Measurements from ENCODE around the gene ZNF276. TPM values are rescaled to one million over a fixed set of nuclear protein-coding genes. Genes with fewer than 3 reads are reported as not detected.
A peak's percentile ranks its signal among the peaks of the same experiment; 100 is the strongest.

ZNF276 gene
- polyA plus RNA-seq, 4 donors: 19.3 to 37.1 (median 28.2) TPM

DNA sequence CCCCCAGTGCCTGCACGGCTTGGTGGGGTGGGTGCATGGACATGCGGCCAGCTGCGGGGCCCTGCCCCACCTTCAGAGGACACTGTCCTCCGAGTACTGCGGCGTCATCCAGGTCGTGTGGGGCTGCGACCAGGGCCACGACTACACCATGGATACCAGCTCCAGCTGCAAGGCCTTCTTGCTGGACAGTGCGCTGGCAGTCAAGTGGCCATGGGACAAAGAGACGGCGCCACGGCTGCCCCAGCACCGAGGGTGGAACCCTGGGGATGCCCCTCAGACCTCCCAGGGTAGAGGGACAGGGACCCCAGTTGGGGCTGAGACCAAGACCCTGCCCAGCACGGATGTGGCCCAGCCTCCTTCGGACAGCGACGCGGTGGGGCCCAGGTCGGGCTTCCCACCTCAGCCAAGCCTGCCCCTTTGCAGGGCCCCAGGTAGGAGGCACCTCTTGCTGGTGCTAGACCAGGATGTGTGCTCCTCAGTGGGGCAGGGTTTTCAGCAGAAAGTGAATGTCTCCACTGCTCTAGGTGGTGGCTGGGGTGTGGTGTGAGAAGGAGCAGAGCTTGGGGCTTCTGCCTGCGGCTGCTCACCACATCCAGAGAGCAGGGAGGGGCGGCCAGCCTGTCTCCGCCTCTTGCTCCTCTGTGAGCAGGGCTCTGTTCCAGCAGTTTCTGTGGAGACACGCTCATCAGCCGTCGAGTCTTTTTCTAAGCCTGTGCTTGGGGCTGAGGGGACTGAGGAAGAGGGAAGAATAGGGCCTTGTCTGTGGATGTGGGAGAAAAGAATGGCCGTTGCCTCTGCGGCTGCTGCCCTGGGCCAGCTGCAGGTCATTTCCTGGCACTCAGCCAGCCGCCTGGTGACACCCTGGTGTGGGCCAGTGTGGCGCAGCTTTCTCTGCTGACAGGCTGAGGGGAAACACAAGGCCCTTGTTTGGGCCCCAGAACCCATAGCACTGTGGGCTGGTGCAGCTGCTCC lies 2.2 kb downstream of the ZNF276 start:
- DNase-seq (peak in 1 of 2 donors; percentile 66), FAIRE-seq (no peak)
- no peaks in the 10 kb centered on the region for H3K27me3 ChIP-seq (ENCODE audit: control insufficient read depth in 3 of 3, insufficient read depth in 3 of 3, low read length in 3 of 3)
- peaks cover 13 to 63% (median 17%) of the 10 kb centered on the region in 3 donors for H3K36me3 ChIP-seq (ENCODE audit: control insufficient read depth in 3 of 3, insufficient read depth in 2 of 3, low read depth in 1 of 3, low read length in 3 of 3)
- peak overlapping the region in 2 of 3 donors; percentile 91 to 95 for H3K27ac ChIP-seq (ENCODE audit: low read depth in 1 of 3, low read length in 2 of 3)
- H3K4me3 ChIP-seq (ENCODE audit: low read depth in 1 of 3, low read length in 3 of 3): peak overlapping the region in 2 of 3 donors; percentile 66 to 87
- no peaks in the 10 kb centered on the region for H3K9me3 ChIP-seq (ENCODE audit: control insufficient read depth in 2 of 2, insufficient read depth in 1 of 2, low read depth in 1 of 2, low read length in 1 of 2)
- H3K4me1 ChIP-seq (ENCODE audit: control insufficient read depth in 3 of 3, insufficient read depth in 2 of 3, low read depth in 1 of 3, low read length in 2 of 3): peaks cover 8 to 36% (median 12%) of the 10 kb centered on the region in 3 donors
- 72 to 84% (median 73%) methylated on average over 29 to 30 of the region's 30 CpGs for WGBS, 3 donors

DNA sequence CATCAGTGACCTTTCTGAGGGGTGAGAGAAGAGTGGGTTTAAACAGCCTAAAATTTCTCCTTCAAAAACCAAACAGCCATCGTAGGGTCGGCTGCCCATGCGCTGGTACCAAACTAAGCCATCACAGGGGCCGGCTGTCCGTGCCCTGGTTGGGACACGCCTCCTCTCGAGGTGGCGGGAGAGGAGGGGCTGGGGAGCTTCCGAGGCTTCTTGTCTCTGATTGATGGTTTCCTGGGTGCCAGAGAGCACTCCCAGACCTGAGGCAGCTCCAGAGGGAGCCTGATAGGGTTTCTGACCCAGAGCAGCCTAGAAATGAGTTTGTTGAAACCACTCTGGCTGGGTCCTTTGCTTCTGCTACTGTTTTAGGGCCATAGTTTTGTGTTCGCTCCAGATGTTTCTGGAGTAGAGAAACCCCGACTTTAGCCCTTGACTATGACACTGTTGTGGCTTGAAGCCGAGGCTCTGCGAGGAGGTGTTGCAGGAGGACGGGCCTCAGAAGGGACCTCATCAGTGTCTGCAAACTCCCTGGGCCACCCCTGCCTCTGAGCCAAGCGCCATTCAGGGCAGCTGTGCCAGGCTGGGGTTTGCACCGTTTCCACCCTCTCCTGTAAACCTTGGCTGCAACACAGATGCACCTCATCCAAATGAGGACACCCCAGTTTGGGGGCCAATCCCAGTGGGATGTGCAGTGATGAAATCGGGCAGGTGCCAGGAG lies 6.2 kb downstream of the ZNF276 start:
- Histone ChIP-seq H3K27me3 (ENCODE audit: control insufficient read depth in 3 of 3, insufficient read depth in 3 of 3, low read length in 3 of 3) (no peaks in the 10 kb centered on the region), H3K9me3 (ENCODE audit: control insufficient read depth in 2 of 2, insufficient read depth in 1 of 2, low read depth in 1 of 2, low read length in 1 of 2) (no peaks in the 10 kb centered on the region), H3K36me3 (ENCODE audit: control insufficient read depth in 3 of 3, insufficient read depth in 2 of 3, low read depth in 1 of 3, low read length in 3 of 3) (peaks cover 19 to 99% (median 44%) of the 10 kb centered on the region in 3 donors), H3K4me1 (ENCODE audit: control insufficient read depth in 3 of 3, insufficient read depth in 2 of 3, low read depth in 1 of 3, low read length in 2 of 3) (peaks cover 8 to 16% (median 8%) of the 10 kb centered on the region in 3 donors), H3K27ac (ENCODE audit: low read depth in 1 of 3, low read length in 2 of 3) (no peak overlapping the region), H3K4me3 (ENCODE audit: low read depth in 1 of 3, low read length in 3 of 3) (no peak overlapping the region)
- no peak for DNase-seq
- no peak for FAIRE-seq
- 83 to 87% (median 84%) methylated on average over 17 of the region's 17 CpGs for WGBS, 3 donors

DNA sequence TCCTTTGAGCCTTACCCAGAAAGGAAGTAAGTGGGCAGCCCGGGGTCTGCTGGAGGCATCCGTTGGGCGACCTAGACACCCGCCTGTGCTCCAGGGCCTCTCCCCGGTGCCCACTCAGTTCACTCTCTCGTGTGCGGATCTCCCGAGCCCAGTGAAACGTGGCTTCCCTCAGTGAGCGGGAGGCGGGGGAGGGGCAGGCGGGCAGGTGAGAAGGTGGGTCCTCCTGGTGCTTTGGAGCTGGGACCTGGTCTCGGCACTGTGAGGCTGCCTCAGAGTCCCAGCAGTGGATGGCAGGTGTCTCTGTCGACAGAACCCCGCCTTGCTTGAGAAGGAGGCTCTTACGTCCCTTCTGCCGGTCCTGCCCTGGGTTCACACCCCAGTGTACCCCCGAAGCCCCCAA lies 8.0 kb downstream of the ZNF276 start:
- Histone ChIP-seq H3K4me3 (ENCODE audit: low read depth in 1 of 3, low read length in 3 of 3) (no peak overlapping the region), H3K4me1 (ENCODE audit: control insufficient read depth in 3 of 3, insufficient read depth in 2 of 3, low read depth in 1 of 3, low read length in 2 of 3) (no peaks in the 10 kb centered on the region), H3K36me3 (ENCODE audit: control insufficient read depth in 3 of 3, insufficient read depth in 2 of 3, low read depth in 1 of 3, low read length in 3 of 3) (peaks cover 21 to 99% (median 40%) of the 10 kb centered on the region in 3 donors), H3K27ac (ENCODE audit: low read depth in 1 of 3, low read length in 2 of 3) (no peak overlapping the region), H3K9me3 (ENCODE audit: control insufficient read depth in 2 of 2, insufficient read depth in 1 of 2, low read depth in 1 of 2, low read length in 1 of 2) (no peaks in the 10 kb centered on the region), H3K27me3 (ENCODE audit: control insufficient read depth in 3 of 3, insufficient read depth in 3 of 3, low read length in 3 of 3) (no peaks in the 10 kb centered on the region)
- FAIRE-seq (no peak), DNase-seq (no peak)
- 91 to 94% (median 93%) methylated on average over 17 to 18 of the region's 18 CpGs for WGBS, 3 donors

DNA sequence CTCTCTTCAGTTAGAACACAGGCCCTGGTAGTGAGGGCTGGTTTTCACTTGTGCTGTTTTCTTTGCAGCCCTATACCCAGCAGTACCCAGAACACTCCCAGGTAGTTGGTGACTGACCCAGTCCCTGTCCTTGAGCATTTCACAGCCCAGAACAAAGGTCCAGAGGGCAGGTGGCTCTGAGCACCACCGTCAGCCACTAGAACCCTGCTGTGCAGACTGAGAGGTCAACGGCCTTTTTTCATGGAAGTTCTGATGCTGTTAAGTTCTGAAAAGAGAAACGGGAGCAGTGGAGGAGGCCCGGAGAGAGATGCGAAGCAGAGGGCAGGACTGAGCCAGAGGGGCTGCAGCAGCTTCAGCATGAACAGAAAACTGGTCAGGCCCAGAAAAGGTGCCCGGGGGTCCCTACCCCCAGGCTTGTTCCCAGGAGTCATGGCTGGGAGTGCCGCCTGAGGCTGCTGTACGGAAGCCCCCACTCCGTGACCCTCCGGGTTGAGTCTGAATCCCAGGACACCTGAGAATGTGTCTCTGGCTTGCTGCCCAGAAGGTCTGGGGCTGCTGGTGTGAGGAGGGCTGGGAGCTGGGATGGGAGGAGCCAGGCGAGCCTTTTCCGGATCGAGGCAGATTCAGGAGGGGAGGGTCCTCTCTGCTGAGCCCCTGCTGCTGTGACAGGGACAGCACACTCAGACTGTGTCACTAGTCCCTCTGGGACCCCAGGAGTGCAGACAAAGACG lies 8.7 kb downstream of the ZNF276 start:
- no peak for FAIRE-seq
- H3K9me3 ChIP-seq (ENCODE audit: control insufficient read depth in 2 of 2, insufficient read depth in 1 of 2, low read depth in 1 of 2, low read length in 1 of 2): no peaks in the 10 kb centered on the region
- no peak for DNase-seq
- peaks cover 21 to 99% (median 43%) of the 10 kb centered on the region in 3 donors for H3K36me3 ChIP-seq (ENCODE audit: control insufficient read depth in 3 of 3, insufficient read depth in 2 of 3, low read depth in 1 of 3, low read length in 3 of 3)
- 76 to 90% (median 89%) methylated on average over 14 of the region's 14 CpGs for WGBS, 3 donors
- no peaks in the 10 kb centered on the region for H3K27me3 ChIP-seq (ENCODE audit: control insufficient read depth in 3 of 3, insufficient read depth in 3 of 3, low read length in 3 of 3)
- H3K4me3 ChIP-seq (ENCODE audit: low read depth in 1 of 3, low read length in 3 of 3): no peak overlapping the region
- H3K4me1 ChIP-seq (ENCODE audit: control insufficient read depth in 3 of 3, insufficient read depth in 2 of 3, low read depth in 1 of 3, low read length in 2 of 3): no peaks in the 10 kb centered on the region
- no peak overlapping the region for H3K27ac ChIP-seq (ENCODE audit: low read depth in 1 of 3, low read length in 2 of 3)

DNA sequence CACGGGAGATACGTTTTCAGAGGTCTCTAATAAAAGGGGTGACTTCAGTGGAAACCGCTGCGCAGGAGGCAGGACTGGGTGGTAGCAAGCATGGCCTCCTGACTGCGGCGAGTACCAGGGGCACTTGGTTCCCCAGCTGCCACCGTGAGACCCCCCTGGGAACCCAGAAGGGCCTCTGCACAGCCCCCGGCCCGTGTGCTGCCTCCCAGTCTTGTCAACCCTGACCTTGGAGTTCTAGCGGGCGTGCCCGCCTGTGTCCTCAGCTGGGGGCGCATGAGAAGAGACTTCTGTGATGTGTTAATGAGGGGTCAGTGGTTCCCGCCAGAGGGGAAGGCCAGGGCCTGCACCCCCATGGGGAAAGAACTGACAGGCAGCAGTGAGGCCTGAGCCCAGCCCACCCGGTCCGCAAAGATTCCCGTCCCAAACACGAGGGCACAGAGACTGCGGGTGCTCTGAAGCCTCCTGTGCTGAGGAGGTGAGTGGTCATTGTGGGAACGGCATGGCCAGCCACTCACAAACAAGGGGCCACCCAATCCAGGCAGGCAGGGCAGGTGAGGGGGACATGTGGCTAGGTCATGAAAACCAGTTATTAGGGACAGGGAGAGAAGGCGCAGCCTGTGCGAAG lies 9.4 kb downstream of the ZNF276 start:
- Histone ChIP-seq H3K36me3 (ENCODE audit: control insufficient read depth in 3 of 3, insufficient read depth in 2 of 3, low read depth in 1 of 3, low read length in 3 of 3) (peaks cover 21 to 99% (median 43%) of the 10 kb centered on the region in 3 donors), H3K9me3 (ENCODE audit: control insufficient read depth in 2 of 2, insufficient read depth in 1 of 2, low read depth in 1 of 2, low read length in 1 of 2) (no peaks in the 10 kb centered on the region), H3K27me3 (ENCODE audit: control insufficient read depth in 3 of 3, insufficient read depth in 3 of 3, low read length in 3 of 3) (no peaks in the 10 kb centered on the region), H3K4me1 (ENCODE audit: control insufficient read depth in 3 of 3, insufficient read depth in 2 of 3, low read depth in 1 of 3, low read length in 2 of 3) (no peaks in the 10 kb centered on the region), H3K27ac (ENCODE audit: low read depth in 1 of 3, low read length in 2 of 3) (no peak overlapping the region), H3K4me3 (ENCODE audit: low read depth in 1 of 3, low read length in 3 of 3) (no peak overlapping the region)
- DNase-seq: no peak
- WGBS, 3 donors: 84 to 90% (median 89%) methylated on average over 20 to 22 of the region's 22 CpGs
- FAIRE-seq: no peak

DNA sequence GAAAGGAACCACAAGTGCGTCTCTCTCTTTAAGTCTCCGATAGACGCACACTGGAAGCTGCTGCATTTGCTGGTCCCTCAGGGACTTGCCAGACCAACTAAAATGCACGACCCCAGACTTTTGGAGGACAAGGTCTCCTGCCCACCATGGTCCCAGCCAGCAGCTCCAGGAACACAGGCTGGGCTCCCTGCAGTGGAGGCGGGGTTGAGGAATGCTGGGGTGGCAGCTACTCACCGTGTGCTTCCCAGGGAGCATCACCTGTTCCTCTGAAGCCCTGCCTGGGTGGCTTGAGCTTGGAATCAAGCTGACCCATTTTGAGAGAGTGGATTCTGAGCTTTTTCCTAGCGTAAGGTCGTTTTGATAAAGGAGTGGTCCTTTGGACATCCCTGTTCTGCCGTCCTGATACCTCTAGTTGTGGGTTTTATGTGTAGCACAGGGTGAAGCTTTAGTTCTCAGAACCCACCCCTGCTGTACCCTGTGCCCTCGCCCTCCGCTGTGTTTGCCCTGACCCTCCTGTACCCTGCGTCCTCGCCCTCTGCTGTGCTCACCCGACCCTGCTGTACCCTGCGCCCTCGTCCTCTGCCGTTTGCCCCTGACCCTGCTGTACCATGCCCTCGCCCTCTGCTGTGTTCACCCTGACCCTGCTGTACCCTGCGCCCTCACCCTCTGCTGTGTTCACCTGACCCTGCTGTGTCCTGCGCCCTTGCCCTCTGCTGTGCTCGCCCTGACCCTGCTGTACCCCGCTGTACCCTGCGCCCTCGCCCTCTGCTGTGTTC lies 11.0 kb downstream of the ZNF276 start:
- FAIRE-seq (no peak), DNase-seq (no peak)
- no peaks in the 10 kb centered on the region for H3K9me3 ChIP-seq (ENCODE audit: control insufficient read depth in 2 of 2, insufficient read depth in 1 of 2, low read depth in 1 of 2, low read length in 1 of 2)
- H3K4me1 ChIP-seq (ENCODE audit: control insufficient read depth in 3 of 3, insufficient read depth in 2 of 3, low read depth in 1 of 3, low read length in 2 of 3): no peaks in the 10 kb centered on the region
- no peaks in the 10 kb centered on the region for H3K27me3 ChIP-seq (ENCODE audit: control insufficient read depth in 3 of 3, insufficient read depth in 3 of 3, low read length in 3 of 3)
- H3K36me3 ChIP-seq (ENCODE audit: control insufficient read depth in 3 of 3, insufficient read depth in 2 of 3, low read depth in 1 of 3, low read length in 3 of 3): peaks cover 20 to 100% (median 43%) of the 10 kb centered on the region in 3 donors
- H3K4me3 ChIP-seq (ENCODE audit: low read depth in 1 of 3, low read length in 3 of 3): no peak overlapping the region
- WGBS, 3 donors: 76 to 87% (median 82%) methylated on average over 19 to 24 of the region's 24 CpGs
- H3K27ac ChIP-seq (ENCODE audit: low read depth in 1 of 3, low read length in 2 of 3): no peak overlapping the region

DNA sequence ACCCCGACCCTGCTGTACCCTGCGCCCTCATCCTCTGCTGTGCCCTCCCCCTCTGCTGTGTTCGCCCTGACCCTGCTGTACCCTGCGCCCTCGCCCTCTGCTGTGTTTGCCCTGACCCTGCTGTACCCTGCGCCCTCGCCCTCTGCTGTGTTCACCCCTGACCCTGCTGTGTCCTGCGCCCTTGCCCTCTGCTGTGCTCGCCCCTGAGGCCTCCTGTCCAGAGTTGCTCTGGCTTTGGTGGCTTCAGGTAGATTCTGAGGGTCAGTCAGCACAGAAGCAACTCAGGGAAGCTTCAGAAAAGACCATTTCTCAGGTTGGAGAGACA lies 11.5 kb downstream of the ZNF276 start:
- Histone ChIP-seq H3K27me3 (ENCODE audit: control insufficient read depth in 3 of 3, insufficient read depth in 3 of 3, low read length in 3 of 3) (no peaks in the 10 kb centered on the region), H3K9me3 (ENCODE audit: control insufficient read depth in 2 of 2, insufficient read depth in 1 of 2, low read depth in 1 of 2, low read length in 1 of 2) (no peaks in the 10 kb centered on the region), H3K36me3 (ENCODE audit: control insufficient read depth in 3 of 3, insufficient read depth in 2 of 3, low read depth in 1 of 3, low read length in 3 of 3) (peaks cover 18 to 100% (median 44%) of the 10 kb centered on the region in 3 donors), H3K4me3 (ENCODE audit: low read depth in 1 of 3, low read length in 3 of 3) (no peak overlapping the region), H3K4me1 (ENCODE audit: control insufficient read depth in 3 of 3, insufficient read depth in 2 of 3, low read depth in 1 of 3, low read length in 2 of 3) (no peaks in the 10 kb centered on the region), H3K27ac (ENCODE audit: low read depth in 1 of 3, low read length in 2 of 3) (no peak overlapping the region)
- FAIRE-seq: no peak
- 90 to 94% (median 92%) methylated on average over 9 of the region's 9 CpGs for WGBS, 3 donors
- no peak for DNase-seq
